ENCODE measurements around the gene IL21R. TPM values are rescaled to one million over a fixed set of nuclear protein-coding genes. Genes with fewer than 3 reads are reported as not detected.
A peak's percentile ranks its signal among the peaks of the same experiment; 100 is the strongest.

IL21R gene
- total and polyA plus RNA-seq, 9 of the 15 experiments (the other 6 are each of a cell fraction or from before 2014, with no cell fraction given), result 0.04 to 0.34 (median 0.18) TPM; not detected in 1

GRCh38 chr16:27426423-27427408 lies 24.7 kb downstream of the IL21R start (continued):
- TF ChIP-seq MGA (IDR thresholded peaks at IDR 0.05) (no peak), ATF7 (IDR thresholded peaks at IDR 0.05) (peak; percentile 65; the same call in 1 of the 2 replicates), HOXB6 (CRISPR knock-in tag; IDR thresholded peaks at IDR 0.05; ENCODE audit: borderline replicate concordance) (no peak), MCM7 (IDR thresholded peaks at IDR 0.05) (no peak), ZNF436 (CRISPR knock-in tag; IDR thresholded peaks at IDR 0.05) (no peak), ESRRA (IDR thresholded peaks at IDR 0.05; ENCODE audit: borderline replicate concordance, low read depth) (peak; percentile 43; the same call in 1 of the 2 replicates), ZNF778 (CRISPR knock-in tag; IDR thresholded peaks at IDR 0.05) (no peak), SNIP1 (IDR thresholded peaks at IDR 0.05; ENCODE audit: low read depth) (no peak), MITF (IDR thresholded peaks at IDR 0.05) (no peak), SMARCA4 (IDR thresholded peaks at IDR 0.05) (no peak), ZNF764 (CRISPR knock-in tag; IDR thresholded peaks at IDR 0.05; ENCODE audit: low read depth) (no peak), MEIS2 (IDR thresholded peaks at IDR 0.05; ENCODE audit: partially characterized antibody) (no peak), NFIC (IDR thresholded peaks at IDR 0.05) (peak; percentile 52; the same call in 1 of the 2 replicates), ZNF830 (CRISPR knock-in tag; IDR thresholded peaks at IDR 0.05) (no peak), USF2 (CRISPR knock-in tag; IDR thresholded peaks at IDR 0.05) (peak; percentile 63)
